Astrocyte (in vitro differentiated cells and primary cell): ENCODE results near the gene DENND4C.

Experiments used
- CTCF ChIP-seq: IDR thresholded peaks from 2 replicates; pipeline ENCODE4 v1.5.1; 2011; ENCODE audit warnings: low read depth, mild to moderate bottlenecking, inconsistent platforms, low read length, moderate library complexity; ENCODE audit not compliant: insufficient read depth
- EZH2 ChIP-seq: IDR thresholded peaks from 2 replicates; pipeline ENCODE4 v1.6.1; 2012; ENCODE audit warnings: mild to moderate bottlenecking, low read length, inconsistent platforms; ENCODE audit not compliant: insufficient read depth

- TF ChIP-seq EZH2 (no peak), CTCF (no peak)
These were observed 31.5 kb upstream of the DENND4C start for GRCh38 chr9:19199012-19199411.
